Spinal cord (tissue), 10 donors: Measurements from ENCODE around the gene HSD11B1. TPM values are rescaled to one million over a fixed set of nuclear protein-coding genes. Genes with fewer than 3 reads are reported as not detected.

ENCODE experiments used
- DNase-seq, 6 donors: peaks; one replicate each; pipeline versions ENCODE4 v3.0.0 to v3.0.0-alpha.2; 2013 to 2015; ENCODE audit warnings: low spot score in 6 of 6, low read depth in 4 of 6
- H3K27ac ChIP-seq: one replicate; pipeline ENCODE4 v1.5.1; 2013; ENCODE audit warnings: low read depth, low read length, control low read depth
- H3K27me3 ChIP-seq: one replicate; pipeline ENCODE4 v1.6.1; 2013; ENCODE audit warnings: low read length; ENCODE audit not compliant: control insufficient read depth, insufficient read depth
- H3K36me3 ChIP-seq: one replicate; pipeline ENCODE4 v1.6.1; 2013; ENCODE audit warnings: low read length; ENCODE audit not compliant: control insufficient read depth, insufficient read depth
- H3K4me1 ChIP-seq: one replicate; pipeline ENCODE4 v1.6.1; 2013; ENCODE audit warnings: low read length; ENCODE audit not compliant: control insufficient read depth, insufficient read depth
- H3K4me3 ChIP-seq: one replicate; pipeline ENCODE4 v1.5.1; 2013; ENCODE audit warnings: low read depth, low read length, control low read depth
- H3K9me3 ChIP-seq: one replicate; pipeline ENCODE4 v1.6.1; 2013; ENCODE audit warnings: low read length; ENCODE audit not compliant: control insufficient read depth, insufficient read depth
- WGBS: methylation state at CpG from one replicate; pipeline ENCODE4 v1.1.5; 2013; ENCODE audit warnings: missing lambda C conversion rate; ENCODE audit not compliant: insufficient coverage; 5-methylcytosine and 5-hydroxymethylcytosine counted together
- polyA plus RNA-seq, 2 donors: library from polyadenylated mRNA; unstranded; fragments of 120-200 nt; gene quantifications; one replicate each; pipeline ENCODE4 v1.2.1, GENCODE V29; 2013; ENCODE audit not compliant: insufficient read length in 2 of 2
- total RNA-seq, 2 donors: library from RNA; depleted of rRNA in 1 of 2; stranded (reverse); fragments of 120-200 nt in 1 of 2; fragments of >200 nt in 1 of 2; gene quantifications; one replicate each; pipeline versions ENCODE4 v1.2.3 to v1.2.4, GENCODE V29; 2013 to 2014
- donor health status: healthy.

HSD11B1 gene
- total and polyA plus RNA-seq, 4 donors = 0.22 to 0.75 (median 0.39) TPM

DNA sequence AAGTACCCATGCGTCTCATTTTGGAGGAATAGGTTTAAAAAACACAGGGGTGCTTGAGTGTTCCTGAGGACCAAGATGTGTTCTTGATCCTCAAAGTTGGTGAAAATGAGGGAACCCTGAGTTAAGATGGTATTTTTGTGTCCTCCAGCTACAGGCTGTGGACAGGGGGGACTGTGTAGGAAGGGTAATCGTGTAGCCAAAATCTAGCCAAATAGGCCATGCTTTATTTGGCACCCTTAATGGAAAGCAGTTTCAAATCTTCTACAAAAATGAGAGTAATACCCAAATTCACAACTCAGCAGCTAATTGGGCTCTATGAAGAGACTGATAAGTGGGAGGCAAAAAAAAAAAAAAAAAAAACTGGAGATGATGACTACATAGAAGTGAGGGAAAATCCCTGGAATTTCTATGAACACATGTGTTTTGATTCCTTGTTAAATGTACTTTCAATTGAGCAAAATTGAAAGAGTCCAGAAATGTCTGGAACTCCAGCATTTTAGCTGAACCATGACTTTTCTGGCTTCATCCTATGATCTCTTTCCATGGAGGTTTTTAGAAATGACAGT is 470 bp downstream of the HSD11B1 start:
- Histone ChIP-seq H3K27ac (no peak overlapping the region), H3K4me1 (no peaks in the 10 kb centered on the region), H3K4me3 (no peak overlapping the region), H3K9me3 (no peaks in the 10 kb centered on the region), H3K27me3 (no peaks in the 10 kb centered on the region), H3K36me3 (no peaks in the 10 kb centered on the region)
- DNase-seq = no peak
- WGBS = 100% methylated on average over 1 of the region's 2 CpGs

DNA sequence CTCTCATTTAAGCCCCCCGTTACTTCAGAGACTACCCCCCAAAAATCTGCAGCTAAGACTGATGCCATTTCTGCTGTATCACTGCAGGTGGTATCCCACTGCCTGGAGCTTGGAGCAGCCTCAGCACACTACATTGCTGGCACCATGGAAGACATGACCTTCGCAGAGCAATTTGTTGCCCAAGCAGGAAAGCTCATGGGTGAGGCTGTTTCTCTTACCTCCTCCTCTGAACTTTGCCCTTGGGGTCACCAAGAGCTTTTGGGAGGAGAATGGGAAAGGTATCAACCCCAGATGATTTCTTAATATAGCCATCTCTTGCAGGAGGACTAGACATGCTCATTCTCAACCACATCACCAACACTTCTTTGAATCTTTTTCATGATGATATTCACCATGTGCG is 2.0 kb downstream of the HSD11B1 start:
- Histone ChIP-seq H3K27me3 (no peaks in the 10 kb centered on the region), H3K4me1 (no peaks in the 10 kb centered on the region), H3K9me3 (no peaks in the 10 kb centered on the region), H3K27ac (no peak overlapping the region), H3K4me3 (no peak overlapping the region), H3K36me3 (no peaks in the 10 kb centered on the region)
- WGBS = 87% methylated on average over 2 of the region's 3 CpGs
- DNase-seq = no peak

DNA sequence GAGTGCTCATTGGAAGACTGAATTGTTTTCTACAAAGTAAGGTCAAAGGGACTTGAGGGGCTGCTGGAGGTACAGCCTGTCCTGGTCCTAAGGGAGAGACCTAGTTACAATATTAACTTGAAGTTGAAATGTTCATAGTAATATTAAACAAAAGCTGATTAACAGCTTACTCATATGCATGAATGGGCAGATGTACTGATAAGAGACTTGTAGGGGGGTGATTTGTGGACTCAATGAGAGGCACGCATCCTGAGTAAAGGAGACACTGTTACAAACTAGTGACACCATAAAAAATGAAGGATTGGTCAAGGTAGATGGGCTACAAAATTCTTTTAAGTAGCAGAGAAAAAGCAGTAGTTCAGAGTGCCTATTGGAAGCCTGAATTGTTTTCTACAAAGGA is 2.7 kb downstream of the HSD11B1 start:
- Histone ChIP-seq H3K4me3 (no peak overlapping the region), H3K4me1 (no peaks in the 10 kb centered on the region), H3K36me3 (no peaks in the 10 kb centered on the region), H3K27ac (no peak overlapping the region), H3K9me3 (no peaks in the 10 kb centered on the region), H3K27me3 (no peaks in the 10 kb centered on the region)
- WGBS = no CpG with 5 or more reads among the region's 1 CpG
- no peak for DNase-seq

DNA sequence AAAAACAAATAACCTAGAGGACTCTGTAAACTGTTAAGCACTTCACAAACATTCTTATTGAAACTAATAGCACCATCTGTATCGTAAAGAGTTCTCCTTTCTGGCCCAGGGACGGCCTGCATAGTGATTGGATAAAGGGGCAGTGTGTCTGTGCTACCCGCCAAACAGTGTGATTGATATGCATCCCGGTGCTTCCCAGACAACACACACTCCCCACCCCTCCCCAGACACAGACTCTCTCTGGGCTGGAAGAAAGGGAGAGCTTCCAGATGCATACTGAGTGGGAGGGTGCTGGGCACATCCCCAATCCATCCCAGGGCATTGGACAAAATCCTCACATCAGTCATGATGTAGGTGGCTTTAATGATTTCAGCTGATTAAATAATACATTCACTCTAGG is 3.7 kb downstream of the HSD11B1 start:
- H3K4me3 ChIP-seq = no peak overlapping the region
- H3K27me3 ChIP-seq = no peaks in the 10 kb centered on the region
- no peak overlapping the region for H3K27ac ChIP-seq
- no peaks in the 10 kb centered on the region for H3K4me1 ChIP-seq
- no peaks in the 10 kb centered on the region for H3K36me3 ChIP-seq
- peak in 5 of 6 donors; percentile 18 to 73 (median 38) for DNase-seq
- no CpG with 5 or more reads among the region's 4 CpGs for WGBS
- no peaks in the 10 kb centered on the region for H3K9me3 ChIP-seq

DNA sequence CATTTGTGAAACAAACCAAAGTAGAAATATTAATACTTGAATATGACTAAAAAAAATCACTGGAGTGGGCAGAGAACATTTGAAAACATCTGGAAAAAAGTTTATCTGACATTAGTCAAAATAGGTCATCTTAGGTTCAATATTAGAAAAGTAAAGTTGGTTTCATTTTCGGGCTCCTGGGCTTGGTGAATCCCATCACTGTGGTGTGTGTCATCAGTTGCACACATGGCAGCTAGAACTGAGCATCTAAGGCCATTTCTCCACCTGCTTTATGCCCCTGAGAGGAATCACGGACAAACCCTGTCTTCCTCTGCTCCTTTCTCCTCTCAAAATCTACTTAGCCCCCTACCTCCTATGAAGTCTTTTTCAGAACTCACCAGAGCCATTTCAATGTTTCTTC is 5.4 kb downstream of the HSD11B1 start:
- Histone ChIP-seq H3K27ac (no peak overlapping the region), H3K4me1 (no peaks in the 10 kb centered on the region), H3K27me3 (no peaks in the 10 kb centered on the region), H3K36me3 (no peaks in the 10 kb centered on the region), H3K9me3 (no peaks in the 10 kb centered on the region), H3K4me3 (no peak overlapping the region)
- WGBS = no CpG with 5 or more reads among the region's 2 CpGs
- no peak for DNase-seq

DNA sequence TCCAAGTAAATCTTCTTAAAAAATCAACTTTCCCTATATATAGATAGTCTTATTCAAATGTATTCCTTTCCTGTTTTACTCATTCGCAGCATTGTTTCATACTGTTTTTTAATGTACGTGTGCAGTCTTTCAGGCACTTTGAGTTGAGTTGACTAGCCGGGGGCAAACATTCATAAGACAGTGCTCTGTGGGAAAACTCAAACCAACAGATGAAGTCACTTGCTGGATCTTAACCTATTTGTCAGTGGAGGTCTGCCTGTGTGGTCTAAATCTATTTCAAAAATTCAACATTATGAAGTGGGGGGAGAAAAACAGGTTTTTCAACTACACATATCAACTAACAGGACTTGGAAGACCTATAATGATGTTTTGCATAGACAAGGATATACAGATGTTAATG is 6.2 kb downstream of the HSD11B1 start:
- no peaks in the 10 kb centered on the region for H3K9me3 ChIP-seq
- no peak overlapping the region for H3K27ac ChIP-seq
- H3K36me3 ChIP-seq = no peaks in the 10 kb centered on the region
- DNase-seq = no peak
- H3K4me3 ChIP-seq = no peak overlapping the region
- no CpG with 5 or more reads among the region's 3 CpGs for WGBS
- H3K4me1 ChIP-seq = no peaks in the 10 kb centered on the region
- no peaks in the 10 kb centered on the region for H3K27me3 ChIP-seq

DNA sequence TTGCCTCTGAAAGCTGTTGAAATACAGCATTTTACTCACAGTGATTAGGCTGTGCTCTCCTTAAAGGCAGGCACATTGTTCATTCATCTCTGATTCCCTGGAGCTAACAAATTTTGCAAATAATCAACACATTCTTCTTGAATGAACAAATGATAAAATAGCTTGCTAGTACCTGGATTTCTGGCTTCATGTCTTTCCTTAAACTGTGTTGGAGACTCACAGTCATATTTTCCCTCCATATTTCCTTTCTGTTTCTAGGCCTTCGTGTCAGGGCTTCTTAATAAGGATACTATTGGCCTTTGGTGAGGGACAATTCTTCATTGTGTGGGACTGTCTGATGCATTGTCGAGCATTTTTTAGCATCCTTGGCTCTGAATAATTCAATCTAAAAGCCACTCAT is 9.7 kb downstream of the HSD11B1 start:
- Histone ChIP-seq H3K27ac (no peak overlapping the region), H3K4me1 (no peaks in the 10 kb centered on the region), H3K36me3 (no peaks in the 10 kb centered on the region), H3K9me3 (no peaks in the 10 kb centered on the region), H3K4me3 (no peak overlapping the region), H3K27me3 (no peaks in the 10 kb centered on the region)
- WGBS = no CpG with 5 or more reads among the region's 2 CpGs
- no peak for DNase-seq

DNA sequence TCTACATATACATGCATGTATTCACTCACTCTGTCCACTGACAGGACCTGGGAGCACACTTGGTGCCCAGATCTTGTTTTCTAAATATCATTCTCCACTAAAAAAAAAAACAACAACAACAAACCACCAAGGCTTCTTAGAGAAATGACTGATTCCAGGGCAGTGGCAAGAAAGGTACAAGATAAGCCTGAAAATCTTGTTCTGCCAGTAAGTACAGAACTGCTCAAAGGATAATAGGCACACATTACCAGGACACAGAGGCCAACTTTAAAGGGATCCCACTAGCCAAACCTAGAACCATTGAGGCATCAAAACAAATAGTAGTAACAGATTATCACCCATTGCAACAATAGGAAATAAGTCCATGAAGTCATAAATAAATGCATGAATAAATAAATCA is 10.7 kb downstream of the HSD11B1 start:
- no peaks in the 10 kb centered on the region for H3K36me3 ChIP-seq
- no peak for DNase-seq
- no peak overlapping the region for H3K27ac ChIP-seq
- H3K27me3 ChIP-seq = no peaks in the 10 kb centered on the region
- no peak overlapping the region for H3K4me3 ChIP-seq
- H3K9me3 ChIP-seq = no peaks in the 10 kb centered on the region
- H3K4me1 ChIP-seq = no peaks in the 10 kb centered on the region

DNA sequence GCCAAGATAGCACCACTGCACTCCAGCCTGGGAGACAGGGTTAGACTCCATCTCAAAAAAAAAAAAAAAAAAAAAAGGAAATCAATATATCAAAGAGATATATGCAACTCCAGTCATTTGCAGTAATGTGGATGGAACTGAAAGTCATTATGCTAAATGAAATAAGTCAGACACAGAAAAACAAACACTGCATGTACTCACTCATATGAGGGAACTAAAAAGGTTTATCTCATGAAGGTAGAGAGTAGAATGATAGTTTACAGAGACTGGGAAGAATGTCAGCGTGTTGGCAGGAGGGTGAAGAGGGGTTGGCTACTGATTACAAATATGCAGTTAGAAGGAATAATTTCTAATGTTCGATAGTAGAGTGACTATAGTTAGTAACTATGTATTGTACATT is 13.2 kb downstream of the HSD11B1 start:
- no peak overlapping the region for H3K4me3 ChIP-seq
- WGBS = 83% methylated on average over 1 of the region's 2 CpGs

DNA sequence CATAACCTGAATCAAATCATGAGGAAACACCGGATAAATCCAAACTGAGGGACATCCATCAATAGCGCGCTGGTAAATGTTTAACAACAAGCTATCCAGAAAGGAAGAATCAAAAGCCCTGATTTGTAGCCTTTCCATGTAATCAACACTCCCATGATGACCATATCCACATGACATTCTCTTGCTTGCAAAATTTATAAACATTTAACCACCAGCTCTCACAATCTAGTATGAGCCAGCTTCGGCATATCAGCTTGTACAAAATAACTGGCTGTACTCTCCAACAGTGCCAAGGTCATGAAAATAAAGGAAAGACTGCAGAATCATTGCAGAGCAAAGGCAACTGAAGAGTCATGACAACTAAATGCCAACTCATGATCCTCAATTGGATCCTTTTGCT is 15.7 kb downstream of the HSD11B1 start:
- Histone ChIP-seq H3K9me3 (no peaks in the 10 kb centered on the region), H3K27me3 (no peaks in the 10 kb centered on the region), H3K4me1 (no peaks in the 10 kb centered on the region), H3K27ac (no peak overlapping the region), H3K4me3 (no peak overlapping the region), H3K36me3 (no peaks in the 10 kb centered on the region)
- WGBS = 95% methylated on average over 4 of the region's 4 CpGs
- peak in 1 of 6 donors; percentile 11 for DNase-seq

More for the DNA sequence above, 13.2 kb downstream of the HSD11B1 start:
- H3K27ac ChIP-seq = no peak overlapping the region
- H3K9me3 ChIP-seq = no peaks in the 10 kb centered on the region
- no peaks in the 10 kb centered on the region for H3K36me3 ChIP-seq
- H3K27me3 ChIP-seq = no peaks in the 10 kb centered on the region
- no peaks in the 10 kb centered on the region for H3K4me1 ChIP-seq
- no peak for DNase-seq
